Body of pancreas (tissue), 4 donors: ENCODE results near the gene SLC9A7. TPM values are rescaled to one million over a fixed set of nuclear protein-coding genes. Genes with fewer than 3 reads are reported as not detected.
A peak's percentile ranks its signal among the peaks of the same experiment; 100 is the strongest.

Experiments
- ATAC-seq: fragments of 150-250 bp; one replicate; pipeline ENCODE4 v1.9.1; 2016
- DNase-seq, 4 donors: peaks; one replicate each; pipeline ENCODE4 v3.0.0-alpha.2; 2019
- H3K27ac ChIP-seq, 4 donors: fragments of 200-600 bp; sonication (generic); 1 replicate in 3 of 4; 2 replicates in 1 of 4; pipeline versions ENCODE4 v1.5.1 to v1.6.1; 2016 to 2019; ENCODE audit warnings: mild to moderate bottlenecking in 1 of 4, mixed read lengths in 1 of 4, moderate library complexity in 1 of 4
- H3K27me3 ChIP-seq, 2 donors: fragments of 200-600 bp; sonication (generic); one replicate each; pipeline ENCODE4 v1.6.0; 2016; ENCODE audit warnings: mild to moderate bottlenecking in 1 of 2
- H3K36me3 ChIP-seq, 2 donors: fragments of 200-600 bp; sonication (generic); replicated peaks in 1 of 2; 2 replicates each; pipeline ENCODE4 v1.5.1; 2016; ENCODE audit warnings: low read depth in 2 of 2; ENCODE audit not compliant: insufficient read depth in 1 of 2
- H3K4me1 ChIP-seq: fragments of 200-600 bp; sonication (generic); one replicate; pipeline ENCODE4 v1.6.0; 2016
- H3K4me3 ChIP-seq, 2 donors: fragments of 200-600 bp; sonication (generic); 1 replicate in 1 of 2; 2 replicates in 1 of 2; pipeline ENCODE4 v1.5.1; 2016 to 2019
- H3K9me3 ChIP-seq, 3 donors: fragments of 200-600 bp; sonication (generic); 1 replicate in 2 of 3; 2 replicates in 1 of 3; pipeline ENCODE4 v1.5.1; 2016
- POLR2A ChIP-seq, 3 donors: fragments of 450-650 bp; IDR thresholded peaks; one replicate each; pipeline ENCODE4 v1.6.1; 2016; ENCODE audit warnings: antibody characterized with exemption in 3 of 3, mild to moderate bottlenecking in 2 of 3
- WGBS, 2 donors: methylation state at CpG; one replicate each; pipeline ENCODE4 v1.1.5; 2017; 5-methylcytosine and 5-hydroxymethylcytosine counted together
- intact Hi-C: fragments of 100-400 bp; cut with DNase I; formaldehyde crosslinking; loops from one replicate; pipeline ENCODE4 v1.15.1; 2023
- total RNA-seq, 2 donors: library from RNA; depleted of rRNA; stranded (reverse); fragments of >200 nt; gene quantifications; one replicate each; pipeline ENCODE4 v1.1.0, GENCODE V29; 2016
- TF ChIP-seq, protein P1 (sequence below), 7 experiments: fragments of 450-650 bp in 4 of 7; fragments of 200-600 bp in 3 of 7; sonication (generic) in 3 of 7; IDR thresholded peaks; one replicate each; pipeline ENCODE4 v1.5.1; 2016 to 2019; ENCODE audit warnings: antibody characterized with exemption in 7 of 7

The SLC9A7 gene
- total RNA-seq, 2 donors from 2014 or later = 6.2 to 7.6 TPM

DNA sequence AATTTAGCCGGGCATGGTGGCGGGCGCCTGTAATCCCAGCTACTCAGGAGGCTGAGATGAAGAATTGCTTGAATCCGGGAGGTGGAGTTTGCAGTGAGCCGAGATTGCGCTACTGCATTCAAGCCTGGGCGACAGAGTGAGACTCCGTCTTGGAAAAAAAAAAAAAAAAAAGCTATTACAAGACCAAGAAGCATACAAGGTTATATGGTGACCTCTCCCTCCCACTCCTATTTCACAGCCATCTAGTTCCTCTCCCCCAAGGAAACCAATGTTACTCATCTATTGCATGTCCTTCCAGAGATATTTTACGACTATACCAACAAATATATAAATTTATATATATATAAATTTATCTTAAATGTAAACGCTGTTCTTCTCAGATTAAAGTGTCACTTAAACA, 3.2 kb downstream of the SLC9A7 start:
- 89 to 93% methylated on average over 7 to 10 of the region's 10 CpGs for WGBS, 2 donors
- no peak for ATAC-seq
- H3K9me3 ChIP-seq = no peaks in the 10 kb centered on the region

DNA sequence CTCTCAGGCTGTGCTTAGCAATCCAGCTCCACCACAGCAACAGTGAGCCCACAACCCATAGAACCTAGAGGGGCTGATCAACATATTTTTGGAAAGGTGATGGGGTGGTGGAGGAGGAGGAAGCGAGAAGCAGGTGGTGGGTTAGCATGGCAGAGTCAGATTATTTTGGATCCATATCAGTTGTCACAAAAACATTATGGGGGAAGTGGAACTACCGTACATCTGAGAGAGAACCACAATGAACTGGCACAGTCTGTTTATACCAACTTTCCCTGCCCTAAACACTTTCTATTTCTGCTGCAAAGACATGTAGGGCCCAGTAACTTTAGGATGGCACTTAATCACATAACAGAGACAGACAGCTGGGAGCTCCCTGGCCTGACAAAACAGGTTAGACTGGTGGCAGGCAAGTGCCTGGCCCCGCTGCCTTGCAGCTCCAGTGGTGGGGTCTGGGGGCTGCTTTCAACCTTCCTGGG, 4.3 kb downstream of the SLC9A7 start:
- Histone ChIP-seq H3K27ac (no peak overlapping the region), H3K27me3 (no peaks in the 10 kb centered on the region), H3K36me3 (no peaks in the 10 kb centered on the region), H3K4me3 (no peak overlapping the region), H3K4me1 (peaks cover 3% of the 10 kb centered on the region), H3K9me3 (no peaks in the 10 kb centered on the region)
- WGBS, 2 donors = 42 to 56% methylated on average over 1 to 3 of the region's 3 CpGs
- TF ChIP-seq, protein P1, sequence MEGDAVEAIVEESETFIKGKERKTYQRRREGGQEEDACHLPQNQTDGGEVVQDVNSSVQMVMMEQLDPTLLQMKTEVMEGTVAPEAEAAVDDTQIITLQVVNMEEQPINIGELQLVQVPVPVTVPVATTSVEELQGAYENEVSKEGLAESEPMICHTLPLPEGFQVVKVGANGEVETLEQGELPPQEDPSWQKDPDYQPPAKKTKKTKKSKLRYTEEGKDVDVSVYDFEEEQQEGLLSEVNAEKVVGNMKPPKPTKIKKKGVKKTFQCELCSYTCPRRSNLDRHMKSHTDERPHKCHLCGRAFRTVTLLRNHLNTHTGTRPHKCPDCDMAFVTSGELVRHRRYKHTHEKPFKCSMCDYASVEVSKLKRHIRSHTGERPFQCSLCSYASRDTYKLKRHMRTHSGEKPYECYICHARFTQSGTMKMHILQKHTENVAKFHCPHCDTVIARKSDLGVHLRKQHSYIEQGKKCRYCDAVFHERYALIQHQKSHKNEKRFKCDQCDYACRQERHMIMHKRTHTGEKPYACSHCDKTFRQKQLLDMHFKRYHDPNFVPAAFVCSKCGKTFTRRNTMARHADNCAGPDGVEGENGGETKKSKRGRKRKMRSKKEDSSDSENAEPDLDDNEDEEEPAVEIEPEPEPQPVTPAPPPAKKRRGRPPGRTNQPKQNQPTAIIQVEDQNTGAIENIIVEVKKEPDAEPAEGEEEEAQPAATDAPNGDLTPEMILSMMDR (IDR thresholded peaks at IDR 0.05) = no peak
- TF ChIP-seq POLR2A (IDR thresholded peaks at IDR 0.05) = no peak
- ATAC-seq (no peak), DNase-seq (no peak)
- intact Hi-C loops = no loop called here

More for the DNA sequence above, 3.2 kb downstream of the SLC9A7 start:
- no peak overlapping the region for H3K27ac ChIP-seq
- H3K36me3 ChIP-seq = no peaks in the 10 kb centered on the region
- intact Hi-C loops = no loop called here
- no peaks in the 10 kb centered on the region for H3K27me3 ChIP-seq
- H3K4me1 ChIP-seq = peaks cover 5% of the 10 kb centered on the region
- H3K4me3 ChIP-seq = no peak overlapping the region
- no peak for DNase-seq
- no peak for TF ChIP-seq POLR2A (IDR thresholded peaks at IDR 0.05)
- TF ChIP-seq, protein P1 (IDR thresholded peaks at IDR 0.05) = no peak

DNA sequence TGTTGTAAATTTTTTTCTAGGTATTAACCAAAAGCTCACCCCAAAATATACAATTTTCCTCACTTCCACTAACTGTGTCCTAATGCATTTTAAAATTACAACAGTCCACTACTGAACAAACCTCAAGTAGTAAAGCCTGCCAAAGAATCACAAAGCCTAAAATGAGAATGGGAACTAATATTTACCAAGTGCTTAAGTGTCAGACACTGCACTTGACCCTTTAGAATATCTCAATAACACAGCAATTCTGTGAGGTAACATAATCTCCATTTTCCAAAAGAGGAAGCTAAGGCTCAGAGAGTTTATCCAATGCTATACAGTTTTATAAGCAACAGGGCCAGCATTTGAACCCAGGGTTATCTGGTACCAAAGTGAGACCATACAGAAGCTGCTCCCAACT, 4.9 kb downstream of the SLC9A7 start:
- TF ChIP-seq POLR2A (IDR thresholded peaks at IDR 0.05) = no peak
- TF ChIP-seq, protein P1 (IDR thresholded peaks at IDR 0.05) = no peak
- H3K9me3 ChIP-seq = no peaks in the 10 kb centered on the region
- ATAC-seq (no peak), DNase-seq (no peak)
- no peak overlapping the region for H3K27ac ChIP-seq
- H3K36me3 ChIP-seq = no peaks in the 10 kb centered on the region
- no peak overlapping the region for H3K4me3 ChIP-seq
- intact Hi-C loops = no loop called here
- no peaks in the 10 kb centered on the region for H3K27me3 ChIP-seq
- no peaks in the 10 kb centered on the region for H3K4me1 ChIP-seq

DNA sequence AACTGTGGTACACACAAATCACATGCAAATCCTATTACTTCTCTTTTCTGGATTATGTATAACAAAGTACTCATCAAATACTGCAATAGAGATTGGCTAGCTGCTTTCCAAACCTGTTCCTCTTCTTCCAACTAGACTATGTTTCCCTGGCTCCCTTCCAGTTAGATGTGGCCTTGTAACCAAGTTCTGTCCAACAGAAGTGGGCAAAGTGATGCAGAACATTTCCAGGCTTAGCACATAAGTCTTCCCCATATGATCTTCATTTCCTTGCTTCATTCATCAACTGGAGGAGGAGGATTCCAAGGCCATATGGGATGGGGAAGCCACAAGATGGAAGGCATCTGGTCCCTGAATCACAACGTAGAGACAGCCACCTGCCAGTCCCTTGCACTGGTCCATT, 8.0 kb downstream of the SLC9A7 start:
- 80 to 83% methylated on average over 1 of the region's 1 CpG for WGBS, 2 donors
- intact Hi-C loops = no loop called here
- Histone ChIP-seq H3K36me3 (no peaks in the 10 kb centered on the region), H3K4me3 (no peak overlapping the region), H3K27me3 (no peaks in the 10 kb centered on the region), H3K9me3 (no peaks in the 10 kb centered on the region), H3K4me1 (no peaks in the 10 kb centered on the region), H3K27ac (no peak overlapping the region)
- TF ChIP-seq, protein P1 (IDR thresholded peaks at IDR 0.05) = no peak
- no peak for TF ChIP-seq POLR2A (IDR thresholded peaks at IDR 0.05)
- peak in 1 of 4 donors; percentile 27 for DNase-seq
- ATAC-seq = no peak

DNA sequence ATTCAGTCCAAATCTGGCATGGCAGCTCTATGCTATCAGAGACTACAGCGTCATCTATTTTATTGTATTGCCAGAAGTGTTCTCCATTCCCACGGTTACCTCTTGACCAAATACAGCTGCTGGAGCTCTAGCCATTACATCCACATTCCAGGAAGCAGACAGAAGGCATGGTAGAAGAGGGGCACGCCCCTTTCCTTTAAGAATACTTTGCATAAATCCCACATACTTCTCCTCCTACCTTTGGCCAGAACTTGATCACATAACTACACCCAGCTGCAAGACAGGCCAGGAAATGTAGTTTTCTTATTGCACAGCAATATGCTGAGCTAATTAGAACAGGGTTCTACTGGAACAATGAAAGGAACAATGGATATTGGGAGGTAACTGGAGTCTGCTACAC, 14.9 kb downstream of the SLC9A7 start:
- H3K27me3 ChIP-seq = no peaks in the 10 kb centered on the region
- H3K27ac ChIP-seq = no peak overlapping the region
- WGBS, 2 donors = 92 to 96% methylated on average over 3 of the region's 3 CpGs
- intact Hi-C loops = no loop called here
- DNase-seq (no peak), ATAC-seq (no peak)
- H3K36me3 ChIP-seq = no peaks in the 10 kb centered on the region
- H3K9me3 ChIP-seq = no peaks in the 10 kb centered on the region
- no peak overlapping the region for H3K4me3 ChIP-seq
- TF ChIP-seq, protein P1 (IDR thresholded peaks at IDR 0.05) = no peak
- no peak for TF ChIP-seq POLR2A (IDR thresholded peaks at IDR 0.05)
- H3K4me1 ChIP-seq = no peaks in the 10 kb centered on the region
